SK-N-SH (cell line): ENCODE results near the gene GLYATL1B.

ENCODE experiments used
- CTCF ChIP-seq: fragments of 200-600 bp; sonication (generic); IDR thresholded peaks from 2 replicates; pipeline ENCODE4 v1.6.1; 2017; ENCODE audit warnings: antibody characterized with exemption, mild to moderate bottlenecking, moderate library complexity
- GABPA ChIP-seq: IDR thresholded peaks from 2 replicates; pipeline ENCODE4 v1.4.0; 2012; ENCODE audit warnings: low read depth, mild to moderate bottlenecking
- IRF3 ChIP-seq: fragments of 150-350 bp; IDR thresholded peaks from 2 replicates; pipeline ENCODE4 v1.6.1; 2016; ENCODE audit warnings: mild to moderate bottlenecking, low read depth, low read length
- JUND ChIP-seq: IDR thresholded peaks from 2 replicates; pipeline ENCODE4 v1.4.0; 2012
- TAF1 ChIP-seq: IDR thresholded peaks from 2 replicates; pipeline ENCODE4 v1.6.1; 2012; ENCODE audit warnings: low read depth, mild to moderate bottlenecking, low read length, moderate library complexity, borderline replicate concordance
- ZBTB33 ChIP-seq: IDR thresholded peaks from 2 replicates; pipeline ENCODE4 v1.4.0; 2012; ENCODE audit warnings: low read depth, borderline replicate concordance

GRCh38 chr11:59138643-59139042 is 52.5 kb downstream of the GLYATL1B start:
- no peak for TF ChIP-seq CTCF
- no peak for TF ChIP-seq IRF3
- TF ChIP-seq TAF1: no peak
- no peak for TF ChIP-seq ZBTB33
- no peak for TF ChIP-seq GABPA
- TF ChIP-seq JUND: no peak
